ENCODE results near the gene GDE1. TPM values are rescaled to one million over a fixed set of nuclear protein-coding genes. Genes with fewer than 3 reads are reported as not detected.

Gene GDE1
- total RNA-seq, 2 experiments from 2014 or later, result 13.8 to 18.1 TPM

DNA sequence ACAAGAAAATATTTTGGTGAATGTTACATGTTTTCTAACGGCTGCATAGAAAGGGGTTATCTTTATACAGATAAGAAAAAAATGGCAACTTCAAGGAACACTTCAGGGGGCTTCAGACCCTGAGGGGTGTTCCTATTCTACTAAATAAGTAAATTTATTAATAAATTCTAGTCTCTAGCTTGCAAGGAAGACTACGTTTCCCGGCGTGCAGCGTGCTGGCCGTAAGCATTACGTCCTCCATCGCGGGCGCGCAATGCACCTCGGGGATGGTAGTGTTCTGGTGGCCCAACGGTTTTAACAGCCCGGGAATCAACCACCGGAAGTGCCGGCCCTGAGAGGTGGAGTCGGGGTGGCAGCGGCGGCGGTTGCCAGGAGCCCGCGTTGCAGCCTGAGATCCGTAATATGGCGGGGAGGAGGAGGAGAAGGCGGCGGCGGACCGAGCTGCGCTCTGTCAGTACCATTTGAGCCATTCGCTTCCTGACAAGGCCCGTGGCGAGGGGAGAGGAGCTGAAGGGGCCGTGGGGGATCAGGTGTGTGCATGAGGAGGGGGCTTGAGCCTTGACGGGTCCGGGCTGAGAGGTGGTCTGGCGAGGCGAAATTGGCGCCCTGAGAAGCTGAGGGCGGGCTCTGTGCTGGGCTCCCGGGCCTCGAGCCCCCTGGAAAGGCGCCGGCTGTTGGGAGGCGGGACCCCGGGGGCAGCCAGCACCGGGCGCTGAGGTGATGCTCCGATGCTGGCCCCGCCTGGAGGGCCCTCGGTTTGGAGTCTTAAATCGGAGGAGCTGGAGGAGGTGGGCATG lies 1.9 kb upstream of the GDE1 start, which contains the start of gene CCP110:
Gene CCP110 (plus strand): TSS at position 384 of the 797 bp plus-strand sequence. CDS start 3,940 bp downstream, outside the sequence.
- peak; percentile 90 for ATAC-seq
- intact Hi-C loops (cut with DNase I, micrococcal nuclease), result loop anchor here (1.0 to 10.0 kb wide), 10 partner anchors 32 to 1375 kb away; partner anchors contain the start of genes ARL6IP1 (in 2 of the 2), COQ7 (in 2 of the 2), THUMPD1 (in 2 of the 2) and GPRC5B (in 1 of the 2)
- Mint-ChIP-seq H3K27me3 (no peaks in the 10 kb centered on the region), H3K9me3 (ENCODE audit: low read depth) (no peaks in the 10 kb centered on the region), H3K36me3 (ENCODE audit: low read depth) (peaks cover 12% of the 10 kb centered on the region), H3K4me1 (peaks cover 30% of the 10 kb centered on the region), H3K27ac (peak within 1 kb of the TSS; percentile 90), H3K4me3 (peak within 1 kb of the TSS; percentile 95)
- CTCF ChIA-PET, result interaction anchor here (0.7 to 2.2 kb wide), 2 partner anchors 32 to 60 kb away, joined by 4 to 15 read pairs; partner anchors contain the start of gene VPS35L
- POLR2A ChIA-PET, result interaction anchor here (0.7 to 2.3 kb wide), 2 partner anchors 18 to 31 kb away, joined by 4 to 27 read pairs; partner anchors contain the start of gene VPS35L
- DNase-seq, result peak; percentile 98

DNA sequence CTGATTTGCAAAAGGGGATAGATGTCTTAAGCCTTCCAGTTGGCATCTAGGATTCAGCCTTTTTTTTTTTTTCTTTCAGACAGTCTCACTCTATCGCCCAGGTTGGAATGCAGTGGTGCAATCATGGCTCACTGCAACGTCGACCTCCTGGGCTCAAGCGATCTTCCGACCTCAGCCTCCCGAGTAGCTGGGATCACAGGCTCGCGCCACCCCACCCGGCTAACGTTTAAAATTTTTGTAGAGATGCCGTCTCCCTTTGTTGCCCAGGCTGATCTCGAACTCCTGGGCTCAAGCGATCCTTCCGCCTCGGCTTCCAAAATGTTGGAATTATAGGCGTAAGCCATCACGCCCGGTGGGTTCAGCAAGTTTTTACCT lies 1.3 kb upstream of the GDE1 start:
- intact Hi-C loops (cut with DNase I, micrococcal nuclease), result loop anchor here (1.0 to 10.0 kb wide), 9 partner anchors 32 to 1376 kb away; partner anchors contain the start of genes THUMPD1 (in 2 of the 2), ARL6IP1 (in 1 of the 2), COQ7 (in 1 of the 2) and GPRC5B (in 1 of the 2)
- peaks cover 12% of the 10 kb centered on the region for H3K36me3 Mint-ChIP-seq (ENCODE audit: low read depth)
- no peak overlapping the region for H3K4me3 Mint-ChIP-seq
- no peaks in the 10 kb centered on the region for H3K27me3 Mint-ChIP-seq
- no peaks in the 10 kb centered on the region for H3K9me3 Mint-ChIP-seq (ENCODE audit: low read depth)
- CTCF ChIA-PET, result interaction anchor here (0.7 to 2.2 kb wide), 2 partner anchors 33 to 60 kb away, joined by 4 to 15 read pairs; partner anchors contain the start of gene VPS35L
- POLR2A ChIA-PET, result interaction anchor here (2.3 kb wide), 1 partner anchor 32 kb away, joined by 27 read pairs; the partner anchor contains the start of gene VPS35L
- no peak for DNase-seq
- no peak for ATAC-seq
- peaks cover 36% of the 10 kb centered on the region for H3K4me1 Mint-ChIP-seq
- H3K27ac Mint-ChIP-seq, result no peak overlapping the region

DNA sequence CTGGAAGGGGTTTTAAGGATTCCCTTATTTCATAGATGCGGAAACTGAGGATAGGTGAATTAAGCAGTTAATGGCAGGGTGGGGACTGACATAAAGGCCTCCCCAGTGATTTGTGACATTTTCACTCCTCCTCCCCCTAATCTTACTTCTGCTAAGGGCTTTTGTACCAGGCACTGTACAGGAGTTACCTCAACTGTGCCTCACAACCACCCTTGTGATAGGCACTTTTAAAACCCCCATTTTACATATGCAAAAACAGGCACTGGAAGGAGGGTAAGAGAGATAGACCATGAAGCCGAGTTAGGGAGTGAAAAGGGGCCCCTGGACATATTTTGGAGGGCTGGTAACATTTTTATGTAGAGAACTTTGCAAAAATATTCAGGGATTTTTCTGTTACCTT lies 862 bp upstream of the GDE1 start:
- Mint-ChIP-seq H3K27me3 (no peaks in the 10 kb centered on the region), H3K36me3 (ENCODE audit: low read depth) (peaks cover 12% of the 10 kb centered on the region), H3K27ac (no peak overlapping the region), H3K4me3 (no peak overlapping the region), H3K4me1 (peaks cover 36% of the 10 kb centered on the region), H3K9me3 (ENCODE audit: low read depth) (no peaks in the 10 kb centered on the region)
- ChIA-PET POLR2A (no interaction called here), CTCF (interaction anchor here (2.2 kb wide), 1 partner anchor 33 kb away, joined by 15 read pairs; the partner anchor contains the start of gene VPS35L)
- ATAC-seq, result no peak
- DNase-seq, result no peak
- intact Hi-C loops (cut with DNase I, micrococcal nuclease), result loop anchor here (1.0 to 10.0 kb wide), 10 partner anchors 33 to 1376 kb away; partner anchors contain the start of genes THUMPD1 (in 2 of the 2), VPS35L (in 2 of the 2), ARL6IP1 (in 1 of the 2) and COQ7 (in 1 of the 2)

DNA sequence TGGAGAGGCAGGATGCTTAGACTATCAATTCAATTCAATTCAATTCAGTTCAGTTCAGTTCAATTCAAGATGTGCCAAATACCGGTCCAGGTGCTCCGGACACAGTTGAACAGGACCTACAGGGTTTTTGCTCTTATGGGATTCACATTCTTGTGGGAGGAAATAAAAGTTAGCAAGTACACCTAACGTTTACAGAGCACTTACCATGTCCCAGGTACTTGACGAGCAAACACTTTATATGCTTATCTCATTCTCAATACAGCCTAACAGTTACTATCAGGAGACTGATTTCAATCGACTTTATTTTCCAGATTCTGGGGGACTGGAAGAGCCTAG lies 467 bp upstream of the GDE1 start:
- Mint-ChIP-seq H3K4me3 (peak overlapping the region; percentile 94), H3K36me3 (ENCODE audit: low read depth) (peaks cover 12% of the 10 kb centered on the region), H3K4me1 (peaks cover 40% of the 10 kb centered on the region), H3K27ac (peak overlapping the region; percentile 78), H3K27me3 (no peaks in the 10 kb centered on the region), H3K9me3 (ENCODE audit: low read depth) (no peaks in the 10 kb centered on the region)
- DNase-seq, result no peak
- intact Hi-C loops (cut with DNase I, micrococcal nuclease), result loop anchor here (1.0 to 10.0 kb wide), 8 partner anchors 33 to 1376 kb away; partner anchors contain the start of genes THUMPD1 (in 2 of the 2), ARL6IP1 (in 1 of the 2), GPRC5B (in 1 of the 2) and IQCK (in 1 of the 2)
- CTCF ChIA-PET, result no interaction called here
- ATAC-seq, result no peak
- POLR2A ChIA-PET, result interaction anchor here (0.7 kb wide), 1 partner anchor 19 kb away, joined by 3 read pairs; no protein-coding TSS in a partner anchor

DNA sequence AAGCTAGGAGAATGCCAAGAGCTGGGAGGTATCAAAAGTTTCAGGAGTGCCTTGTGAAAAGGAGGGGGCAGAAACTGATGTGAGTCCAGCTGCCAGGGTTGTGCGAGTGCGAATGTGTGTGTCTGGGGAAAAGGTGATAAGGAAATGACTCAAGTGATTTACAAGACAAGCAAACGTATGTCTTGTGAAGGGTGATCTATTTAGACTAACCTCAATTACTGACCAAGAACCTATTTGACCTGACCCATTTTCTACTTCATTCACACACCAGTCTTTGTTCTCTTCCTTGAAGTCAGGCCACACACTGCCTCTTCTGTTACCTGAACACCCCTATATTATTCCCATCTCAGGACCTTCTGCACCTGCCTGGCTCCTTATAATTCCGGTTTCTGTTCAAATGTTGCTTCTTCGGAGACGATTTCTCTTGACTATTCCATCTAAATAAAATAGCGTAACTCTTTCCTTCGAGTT lies 1.0 kb downstream of the GDE1 start:
- ATAC-seq (no peak), DNase-seq (peak; percentile 48)
- Mint-ChIP-seq H3K27ac (peak overlapping the region; percentile 90), H3K9me3 (ENCODE audit: low read depth) (no peaks in the 10 kb centered on the region), H3K36me3 (ENCODE audit: low read depth) (peaks cover 20% of the 10 kb centered on the region), H3K27me3 (no peaks in the 10 kb centered on the region), H3K4me3 (peak overlapping the region; percentile 94), H3K4me1 (peaks cover 45% of the 10 kb centered on the region)
- ChIA-PET CTCF (interaction anchor here (1.3 kb wide), 1 partner anchor 18 kb away, joined by 4 read pairs; no protein-coding TSS in a partner anchor), POLR2A (interaction anchor here (0.6 to 0.7 kb wide), 2 partner anchors 11 to 387 kb away, joined by 4 read pairs; no protein-coding TSS in a partner anchor)
- intact Hi-C loops (cut with DNase I, micrococcal nuclease), result loop anchor here (5.0 to 10.0 kb wide), 3 partner anchors 364 to 1221 kb away; partner anchors contain the start of genes GPRC5B (in 1 of the 2) and THUMPD1 (in 1 of the 2)

DNA sequence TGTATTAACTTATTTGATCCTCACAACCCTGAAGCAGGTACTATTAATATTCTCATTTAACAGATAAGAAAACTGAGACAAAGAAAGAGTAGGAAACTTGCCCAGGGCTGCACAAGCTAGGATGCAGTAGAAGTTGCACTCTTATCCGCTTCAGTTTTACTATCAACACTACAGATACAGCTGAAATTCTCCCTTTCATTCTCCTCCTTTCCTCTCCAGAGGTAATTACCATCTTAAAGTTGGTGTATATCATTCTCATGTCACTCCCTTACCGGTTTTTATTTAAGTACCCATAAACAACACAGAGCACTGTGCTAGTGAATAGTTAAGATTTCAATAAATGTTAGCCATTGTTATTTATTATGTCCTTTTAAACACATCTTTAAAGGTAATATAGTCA lies 3.5 kb downstream of the GDE1 start:
- H3K4me1 Mint-ChIP-seq, result peaks cover 39% of the 10 kb centered on the region
- H3K4me3 Mint-ChIP-seq, result no peak overlapping the region
- ChIA-PET CTCF (interaction anchor here (1.3 to 2.1 kb wide), 2 partner anchors 16 to 17 kb away, joined by 3 to 11 read pairs; no protein-coding TSS in a partner anchor), POLR2A (no interaction called here)
- H3K27me3 Mint-ChIP-seq, result no peaks in the 10 kb centered on the region
- ATAC-seq (no peak), DNase-seq (no peak)
- intact Hi-C loops (cut with DNase I, micrococcal nuclease), result no loop called here
- H3K36me3 Mint-ChIP-seq (ENCODE audit: low read depth), result peaks cover 33% of the 10 kb centered on the region
- no peaks in the 10 kb centered on the region for H3K9me3 Mint-ChIP-seq (ENCODE audit: low read depth)
- no peak overlapping the region for H3K27ac Mint-ChIP-seq

DNA sequence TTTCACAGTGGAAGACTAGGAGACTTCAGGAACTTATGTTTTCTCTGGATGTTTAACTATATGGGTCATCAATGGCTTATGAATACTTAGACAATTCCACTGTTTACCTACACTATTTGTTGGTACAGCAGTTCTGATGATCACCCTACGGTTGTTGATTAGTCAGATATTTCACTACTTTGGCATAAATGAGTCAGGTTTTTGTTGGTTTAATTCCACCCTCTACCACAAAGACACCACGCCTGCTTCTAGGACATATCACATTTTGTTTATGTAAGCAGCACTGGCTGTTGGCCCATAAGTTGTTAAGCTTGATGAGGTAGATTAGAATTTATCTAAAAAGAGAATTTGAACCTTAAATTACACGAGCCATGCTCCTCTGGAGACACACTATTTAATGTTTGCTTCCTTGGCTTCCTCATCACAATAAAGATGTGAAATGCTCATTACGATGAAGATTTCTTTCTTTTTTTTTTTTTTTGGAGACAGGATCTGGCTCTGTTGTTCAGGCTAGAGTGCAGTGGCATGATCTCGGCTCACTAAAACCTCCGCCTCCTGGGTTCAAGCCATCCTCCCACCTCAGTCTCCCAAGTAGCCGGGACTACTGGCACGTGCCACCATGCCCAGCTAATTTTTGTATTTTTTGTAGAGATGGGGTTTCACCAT lies 4.3 kb downstream of the GDE1 start:
- peak; percentile 11 for ATAC-seq
- H3K4me1 Mint-ChIP-seq, result peaks cover 39% of the 10 kb centered on the region

DNA sequence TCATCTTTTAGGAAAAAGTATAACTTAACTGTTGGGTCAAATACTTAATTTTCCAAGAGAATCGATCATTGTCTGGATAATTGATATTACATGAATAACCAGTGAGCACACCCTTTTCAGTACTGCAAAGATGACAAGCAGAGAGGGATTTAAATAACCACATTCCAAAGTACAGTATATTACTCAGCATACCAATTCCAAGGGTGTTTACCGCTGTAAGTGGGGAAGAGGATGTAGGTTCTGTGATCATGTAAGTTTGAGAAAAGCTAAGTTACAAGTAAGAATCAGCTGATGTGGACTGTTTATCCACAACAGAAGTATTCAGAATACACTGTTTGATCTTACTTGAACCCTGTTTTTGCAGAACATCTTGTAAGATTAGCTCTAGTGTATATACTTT lies 6.1 kb downstream of the GDE1 start:
- no peaks in the 10 kb centered on the region for H3K9me3 Mint-ChIP-seq (ENCODE audit: low read depth)
- no peak overlapping the region for H3K4me3 Mint-ChIP-seq
- H3K4me1 Mint-ChIP-seq, result peaks cover 28% of the 10 kb centered on the region
- no peaks in the 10 kb centered on the region for H3K27me3 Mint-ChIP-seq
- intact Hi-C loops (cut with DNase I, micrococcal nuclease), result no loop called here
- H3K27ac Mint-ChIP-seq, result no peak overlapping the region
- peaks cover 43% of the 10 kb centered on the region for H3K36me3 Mint-ChIP-seq (ENCODE audit: low read depth)
- CTCF ChIA-PET, result interaction anchor here (1.0 to 1.6 kb wide), 2 partner anchors 13 to 80 kb away, joined by 3 to 5 read pairs; no protein-coding TSS in a partner anchor
- POLR2A ChIA-PET, result no interaction called here
- DNase-seq (no peak), ATAC-seq (no peak)

More for the DNA sequence above, 4.3 kb downstream of the GDE1 start:
- ChIA-PET POLR2A (interaction anchor here (0.7 kb wide), 1 partner anchor 196 kb away, joined by 4 read pairs; no protein-coding TSS in a partner anchor), CTCF (interaction anchor here (0.7 to 2.1 kb wide), 4 partner anchors 15 to 38 kb away, joined by 3 to 11 read pairs (median 4); partner anchors contain the start of gene VPS35L)
- Mint-ChIP-seq H3K9me3 (ENCODE audit: low read depth) (no peaks in the 10 kb centered on the region), H3K36me3 (ENCODE audit: low read depth) (peaks cover 41% of the 10 kb centered on the region), H3K27ac (peak overlapping the region; percentile 35), H3K4me3 (no peak overlapping the region), H3K27me3 (no peaks in the 10 kb centered on the region)
- intact Hi-C loops (cut with DNase I, micrococcal nuclease), result no loop called here
- no peak for DNase-seq

DNA sequence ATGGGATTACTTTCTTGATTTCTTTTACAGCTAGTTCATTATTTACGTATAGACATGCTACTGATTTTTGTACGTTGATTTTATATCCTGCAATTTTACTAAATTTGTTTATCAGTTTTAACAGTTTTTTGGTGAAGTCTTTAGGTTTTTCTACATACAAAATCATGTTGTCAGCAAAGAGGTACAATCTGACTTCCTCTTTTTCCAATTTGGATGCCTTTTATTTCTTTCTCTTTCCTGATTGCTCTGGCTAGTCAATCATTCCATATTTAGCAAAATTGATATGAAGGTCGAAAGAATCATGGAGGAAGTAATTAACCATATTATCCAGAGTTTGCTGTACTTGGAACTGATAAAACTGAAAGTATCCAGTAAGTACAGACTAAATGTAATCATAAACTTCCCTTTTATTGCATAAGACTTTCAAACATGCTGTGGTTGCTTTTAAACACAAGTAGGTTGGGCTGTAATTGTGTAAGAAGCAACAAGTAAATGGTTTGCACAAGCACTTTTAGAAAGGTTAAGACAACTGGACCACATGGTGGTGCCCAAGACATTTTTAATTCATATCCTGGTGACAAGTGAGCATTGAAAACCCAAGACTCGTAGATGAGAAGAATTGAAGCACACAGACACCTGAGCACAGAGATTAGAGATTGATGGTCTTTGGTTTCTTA lies 8.4 kb downstream of the GDE1 start:
- no peaks in the 10 kb centered on the region for H3K27me3 Mint-ChIP-seq

DNA sequence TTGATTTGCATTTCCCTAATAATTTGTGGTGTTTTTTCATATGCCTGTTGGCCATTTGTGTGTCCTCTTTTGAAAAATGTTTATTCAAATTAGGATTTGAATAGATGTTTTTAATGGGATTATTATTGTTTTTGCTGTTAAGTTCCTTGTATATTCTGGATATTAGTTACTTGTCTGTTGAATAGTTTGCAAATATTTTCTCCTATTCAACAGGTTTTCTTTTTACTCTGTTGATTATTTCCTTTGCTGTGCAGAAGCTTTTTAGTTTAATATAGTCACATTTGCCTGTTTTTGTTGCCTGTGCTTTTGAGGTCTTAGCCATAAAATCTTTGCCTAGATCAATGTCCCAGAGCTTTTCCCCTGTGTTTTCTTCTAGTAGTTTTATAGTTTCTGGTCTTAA lies 9.6 kb downstream of the GDE1 start:
- POLR2A ChIA-PET, result no interaction called here
- Mint-ChIP-seq H3K4me1 (peaks cover 8% of the 10 kb centered on the region), H3K9me3 (ENCODE audit: low read depth) (no peaks in the 10 kb centered on the region), H3K4me3 (no peak overlapping the region), H3K36me3 (ENCODE audit: low read depth) (peaks cover 42% of the 10 kb centered on the region), H3K27ac (no peak overlapping the region), H3K27me3 (no peaks in the 10 kb centered on the region)
- intact Hi-C loops (cut with DNase I, micrococcal nuclease), result no loop called here
- CTCF ChIA-PET, result interaction anchor here (0.6 to 1.4 kb wide), 3 partner anchors 8 to 10 kb away, joined by 3 to 5 read pairs (median 4); no protein-coding TSS in a partner anchor
- no peak for DNase-seq
- ATAC-seq, result no peak

More for the DNA sequence above, 8.4 kb downstream of the GDE1 start:
- ChIA-PET CTCF (interaction anchor here (0.9 to 1.4 kb wide), 3 partner anchors 9 to 11 kb away, joined by 3 to 8 read pairs (median 5); no protein-coding TSS in a partner anchor), POLR2A (no interaction called here)
- Mint-ChIP-seq H3K27ac (no peak overlapping the region), H3K36me3 (ENCODE audit: low read depth) (peaks cover 43% of the 10 kb centered on the region), H3K4me1 (peaks cover 17% of the 10 kb centered on the region), H3K9me3 (ENCODE audit: low read depth) (no peaks in the 10 kb centered on the region), H3K4me3 (no peak overlapping the region)
- DNase-seq, result no peak
- no peak for ATAC-seq
- intact Hi-C loops (cut with DNase I, micrococcal nuclease), result no loop called here
